ENCODE results near the gene ZER1.

- TF ChIP-seq CTCF (IDR thresholded peaks at IDR 0.05) (no peak), ZFX (IDR thresholded peaks at IDR 0.05; ENCODE audit: borderline replicate concordance) (no peak)
Observed at GRCh38 chr9:128705051-128705965, 66.4 kb downstream of the ZER1 start.
